Ecto neural progenitor cell (in vitro differentiated cells): ENCODE measurements around the gene TTC39C.

Experiments used
- DNase-seq: peaks from one replicate; pipeline ENCODE4 v3.0.0-alpha.2; 2018; ENCODE audit warnings: low spot score

The TTC39C gene

GRCh38 chr18:24086082-24086481, 71.5 kb downstream of the TTC39C start:
- DNase-seq: no peak

- no peak for DNase-seq
Observed at GRCh38 chr18:24089076-24089475, 74.5 kb downstream of the TTC39C start.

GRCh38 chr18:24089515-24090337, 75.2 kb downstream of the TTC39C start:
- no peak for DNase-seq

GRCh38 chr18:24090876-24091275, 76.3 kb downstream of the TTC39C start:
- DNase-seq: no peak

- no peak for DNase-seq
Observed at GRCh38 chr18:24094561-24094960, 80.0 kb downstream of the TTC39C start.

- DNase-seq: no peak
Observed at GRCh38 chr18:24095976-24096375, 81.4 kb downstream of the TTC39C start.

- DNase-seq: no peak
Observed at GRCh38 chr18:24103320-24104021, 88.9 kb downstream of the TTC39C start.

GRCh38 chr18:24104486-24104885, 89.9 kb downstream of the TTC39C start:
- DNase-seq: no peak

GRCh38 chr18:24108641-24109040, 94.1 kb downstream of the TTC39C start:
- no peak for DNase-seq

GRCh38 chr18:24111936-24112335, 97.4 kb downstream of the TTC39C start:
- DNase-seq: no peak

- DNase-seq: no peak
Observed at GRCh38 chr18:24112464-24112863, 97.9 kb downstream of the TTC39C start.

- no peak for DNase-seq
Observed at GRCh38 chr18:24112874-24113615, 98.5 kb downstream of the TTC39C start.

GRCh38 chr18:24114924-24115549, 100.5 kb downstream of the TTC39C start:
- no peak for DNase-seq

GRCh38 chr18:24115628-24116027, 101.1 kb downstream of the TTC39C start:
- DNase-seq: no peak

- peak; percentile 60 for DNase-seq
Observed at GRCh38 chr18:24118750-24119577, 104.4 kb downstream of the TTC39C start.

GRCh38 chr18:24120676-24121075, 106.1 kb downstream of the TTC39C start:
- no peak for DNase-seq

- DNase-seq: no peak
Observed at GRCh38 chr18:24121625-24122024, 107.1 kb downstream of the TTC39C start.

GRCh38 chr18:24126155-24126961, 111.8 kb downstream of the TTC39C start:
- no peak for DNase-seq

- no peak for DNase-seq
Observed at GRCh38 chr18:24127735-24128134, 113.2 kb downstream of the TTC39C start.

- DNase-seq: no peak
Observed at GRCh38 chr18:24128700-24129099, 114.1 kb downstream of the TTC39C start.

GRCh38 chr18:24130494-24130893, 115.9 kb downstream of the TTC39C start:
- no peak for DNase-seq
